ENCODE results near the gene LRPAP1.

The LRPAP1 gene

GRCh38 chr4:3532751-3533422, 665 bp upstream of the LRPAP1 start:
- DNase-seq (ENCODE audit: low spot score): no peak

GRCh38 chr4:3531318-3531878, 824 bp downstream of the LRPAP1 start:
- DNase-seq (ENCODE audit: low spot score): peak; percentile 26

- DNase-seq (ENCODE audit: low spot score): no peak
Measured at GRCh38 chr4:3530663-3531254, 1.5 kb downstream of the LRPAP1 start.

DNA sequence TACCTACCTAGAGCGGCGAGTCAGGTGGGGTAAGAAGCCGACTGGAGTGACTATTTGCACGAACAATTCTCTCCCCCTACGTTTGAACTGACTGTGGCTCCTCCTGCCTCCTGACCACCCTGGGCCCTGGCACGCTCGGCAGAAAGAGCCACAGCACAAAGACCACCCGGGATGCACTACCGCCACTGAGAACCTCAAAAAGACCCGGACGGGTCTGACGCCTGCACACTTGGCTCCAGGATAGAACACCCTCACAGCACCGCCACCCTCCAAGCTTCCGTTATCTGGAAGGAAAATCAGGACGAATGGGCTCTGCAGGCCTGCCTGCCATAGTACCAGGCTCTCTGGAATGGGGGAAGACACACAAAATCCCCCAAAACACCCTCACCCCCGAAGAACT, 2.2 kb downstream of the LRPAP1 start:
- no peak for DNase-seq (ENCODE audit: low spot score)

DNA sequence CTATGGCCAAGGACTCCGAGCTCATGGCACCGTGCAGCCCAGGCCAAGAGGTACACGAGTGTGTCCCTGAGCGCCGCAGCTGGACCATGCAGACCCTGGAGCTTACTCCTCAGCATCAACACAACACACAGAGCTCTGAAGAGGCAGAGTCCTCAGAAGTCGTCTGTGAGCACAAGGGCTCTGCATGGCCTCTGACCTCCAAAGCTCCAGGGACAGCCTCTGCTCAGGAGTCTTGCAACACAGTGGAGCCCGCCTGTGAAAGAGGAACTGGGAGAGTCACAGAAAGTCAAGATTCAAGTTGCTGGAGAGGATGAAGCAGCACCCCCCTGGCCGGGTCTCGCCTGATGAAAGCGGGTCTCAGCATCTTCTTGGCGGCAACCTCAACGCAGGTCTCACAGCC, 2.9 kb downstream of the LRPAP1 start:
- DNase-seq (ENCODE audit: low spot score): no peak

DNA sequence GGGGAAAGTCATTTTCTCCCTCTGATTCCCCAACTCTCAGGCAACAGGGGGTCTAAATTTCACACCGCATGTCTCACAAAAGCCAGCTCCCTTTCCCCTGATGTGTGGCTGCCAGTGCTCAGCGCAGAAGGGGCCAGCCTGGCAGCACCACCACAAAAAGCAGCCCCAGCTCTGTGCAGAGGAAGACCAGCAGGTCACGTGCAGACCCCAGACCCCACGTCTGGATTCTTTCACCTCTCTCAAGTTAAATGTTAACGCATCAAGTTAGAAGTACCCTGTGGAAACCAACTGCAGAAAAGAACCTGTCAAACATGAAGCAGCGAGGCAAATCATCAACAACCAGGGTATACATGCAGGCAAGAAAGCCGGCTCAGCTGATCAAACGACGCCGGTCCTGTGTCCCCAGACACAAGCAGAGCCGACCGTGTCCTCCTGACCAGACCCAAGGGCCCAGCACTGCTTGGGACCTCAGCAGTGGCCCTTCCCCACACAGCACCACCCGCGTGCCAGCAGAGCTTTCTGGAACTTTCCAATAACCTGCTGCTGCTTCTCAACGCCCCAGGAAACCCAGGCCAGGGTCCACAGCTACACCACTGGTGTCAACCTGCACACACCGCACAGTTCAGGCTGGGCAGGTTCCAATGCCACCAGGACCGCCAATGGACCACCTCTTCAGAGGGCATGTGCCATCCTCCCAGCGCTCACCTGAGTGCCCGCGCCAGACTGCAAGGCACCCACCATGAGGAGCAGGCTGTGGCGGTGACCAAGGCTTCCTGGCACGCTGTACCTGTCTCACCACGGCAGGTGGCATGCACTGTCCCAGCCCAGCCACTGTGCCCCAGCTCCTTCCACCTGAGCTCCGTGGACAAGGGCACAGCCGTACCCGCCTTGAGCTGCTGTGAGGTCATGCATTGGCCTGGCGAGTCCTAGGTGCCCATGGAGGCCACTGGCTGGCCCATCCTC, 4.0 kb downstream of the LRPAP1 start:
- DNase-seq (ENCODE audit: low spot score): no peak

DNA sequence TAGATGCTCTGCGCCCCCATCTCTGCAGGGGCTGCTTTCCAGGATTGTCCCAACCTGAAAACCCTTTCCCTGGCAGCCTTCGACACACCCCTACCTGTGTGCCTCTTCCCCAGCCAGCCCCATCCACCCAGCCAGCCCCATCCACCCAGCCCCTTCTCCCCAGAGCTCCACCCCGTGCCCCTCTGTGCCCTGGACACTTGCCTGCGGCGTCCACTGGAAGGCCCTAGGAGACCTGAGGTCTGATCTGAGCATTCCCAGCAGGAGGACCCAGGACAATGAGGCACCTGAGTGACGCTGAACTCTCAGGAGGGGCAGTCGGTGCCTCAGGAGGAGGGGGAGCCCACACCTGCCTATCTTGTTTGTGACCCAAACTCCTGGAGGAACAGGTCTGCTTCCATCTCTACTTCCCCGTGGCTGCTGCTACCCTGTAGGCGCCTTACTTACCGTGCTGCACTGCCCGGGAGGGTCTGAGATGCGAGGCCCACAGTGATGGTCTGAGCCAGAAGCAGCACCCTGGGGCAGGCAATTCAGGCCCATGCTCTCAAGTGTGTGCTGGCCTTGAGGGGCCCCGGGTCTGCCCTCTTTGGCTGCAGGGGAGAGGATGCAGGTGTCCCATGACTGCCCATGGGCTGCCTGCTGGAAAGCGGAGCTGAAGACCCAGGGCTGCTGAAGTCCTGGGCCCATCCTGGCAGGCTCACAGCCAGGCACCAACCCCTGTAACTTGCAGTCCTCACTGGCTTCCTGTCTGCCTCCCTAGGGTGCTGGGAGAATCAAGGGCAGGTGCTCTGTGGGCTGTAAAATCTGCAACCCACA, 4.9 kb downstream of the LRPAP1 start:
- DNase-seq (ENCODE audit: low spot score): no peak

DNA sequence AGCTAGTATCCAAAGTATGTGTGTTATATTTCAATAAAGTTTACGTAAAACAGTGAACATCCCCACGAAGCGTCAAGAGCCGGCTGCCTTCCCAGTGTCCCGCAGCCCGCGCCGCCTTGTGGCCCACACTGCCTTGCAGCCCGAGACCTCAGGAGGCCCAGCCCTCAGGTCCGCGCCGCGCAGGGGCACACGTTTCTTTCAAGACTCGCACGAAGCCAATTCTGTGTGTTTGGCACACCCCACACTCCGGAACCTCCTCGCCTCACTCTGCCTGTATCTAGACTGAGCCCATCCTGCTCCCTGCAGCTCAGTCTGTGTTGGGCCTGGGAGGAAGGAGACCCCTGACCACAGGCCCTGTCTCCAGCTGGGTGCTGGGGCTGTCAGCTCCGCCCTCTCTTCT, 5.8 kb downstream of the LRPAP1 start:
- DNase-seq (ENCODE audit: low spot score): no peak

DNA sequence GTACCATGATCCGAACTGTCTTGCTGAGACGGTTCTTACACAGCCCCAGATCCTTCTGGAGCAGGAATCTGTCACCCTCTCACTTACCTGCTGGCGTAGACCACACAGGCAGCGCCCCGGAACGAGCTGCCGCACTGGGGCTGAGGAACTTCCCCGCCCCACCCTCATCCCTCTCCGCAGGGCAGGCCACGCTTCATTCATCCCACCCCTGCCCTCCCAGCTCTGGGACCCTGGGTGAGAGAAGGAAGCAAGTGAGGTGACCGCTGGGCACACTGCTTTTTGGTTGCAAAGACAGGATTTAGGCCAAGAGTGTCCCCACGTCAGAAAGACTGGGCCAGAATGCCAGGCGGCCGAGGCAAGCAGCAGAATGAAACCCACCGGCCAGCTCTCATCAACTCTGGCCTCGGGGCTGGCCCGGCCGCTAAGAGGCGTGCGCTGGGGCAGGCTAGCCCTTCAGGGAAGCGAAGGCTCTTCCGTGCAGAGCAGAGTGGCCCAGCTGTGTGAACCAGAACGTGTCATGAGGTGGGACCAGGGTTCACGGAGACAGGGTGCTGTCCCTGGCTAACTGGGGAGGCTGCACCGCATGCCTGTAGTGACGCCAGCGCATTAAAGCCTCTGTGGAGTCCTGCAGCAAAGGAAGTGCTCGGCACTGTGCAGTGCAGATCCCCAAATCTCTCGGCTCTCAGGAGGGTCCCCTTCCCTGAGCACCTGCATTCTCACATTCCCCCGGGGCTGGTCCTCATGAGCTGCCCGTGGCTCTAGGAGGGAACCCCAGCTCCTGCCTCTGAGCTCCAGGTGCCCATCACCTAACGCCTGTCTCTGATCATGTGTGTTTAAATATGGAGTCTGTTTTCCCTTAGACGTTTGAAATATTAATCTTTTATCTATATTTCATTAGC, 6.4 kb downstream of the LRPAP1 start:
- DNase-seq (ENCODE audit: low spot score): no peak

DNA sequence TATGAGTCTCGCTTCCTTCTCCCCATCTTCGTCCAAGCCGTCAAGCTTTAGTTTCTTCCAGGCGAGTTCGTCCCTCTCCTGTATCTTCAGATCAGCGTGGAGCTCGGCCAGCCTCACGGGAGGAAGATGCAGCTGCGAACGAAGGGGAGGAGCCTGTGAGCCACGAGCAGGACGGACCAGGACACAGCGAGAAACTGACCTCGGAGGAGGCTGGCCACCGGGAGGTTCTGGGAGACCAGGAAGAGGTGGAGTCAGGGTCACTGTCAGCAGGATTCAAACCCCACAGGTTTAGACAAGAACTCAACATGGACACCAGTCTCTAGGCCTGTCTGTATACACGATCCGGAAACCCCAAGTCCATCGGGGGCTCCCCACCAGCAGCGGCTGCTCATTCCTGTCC, 7.3 kb downstream of the LRPAP1 start:
- no peak for DNase-seq (ENCODE audit: low spot score)

DNA sequence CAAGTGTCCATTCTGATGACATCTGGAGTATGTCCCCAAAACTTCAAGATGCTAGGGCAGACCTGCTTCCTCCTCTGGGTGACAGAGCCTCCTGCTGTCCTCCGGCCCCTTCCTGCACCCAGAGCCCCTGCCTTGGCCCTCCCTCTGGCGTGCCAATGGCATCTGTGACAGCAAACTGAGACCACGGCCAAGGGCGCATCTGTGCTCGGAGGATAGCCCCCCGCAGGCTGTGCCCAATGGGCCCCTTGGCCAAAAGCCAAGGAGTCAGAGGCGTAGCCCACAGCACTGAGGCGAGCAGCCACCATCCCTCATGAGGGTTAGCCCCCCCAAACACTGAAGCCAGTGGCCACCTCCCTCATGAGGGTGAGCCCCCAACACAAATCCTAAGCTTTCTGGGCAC, 7.9 kb downstream of the LRPAP1 start:
- no peak for DNase-seq (ENCODE audit: low spot score)

- DNase-seq (ENCODE audit: low spot score): no peak
Measured at GRCh38 chr4:3523628-3524221, 8.5 kb downstream of the LRPAP1 start.

DNA sequence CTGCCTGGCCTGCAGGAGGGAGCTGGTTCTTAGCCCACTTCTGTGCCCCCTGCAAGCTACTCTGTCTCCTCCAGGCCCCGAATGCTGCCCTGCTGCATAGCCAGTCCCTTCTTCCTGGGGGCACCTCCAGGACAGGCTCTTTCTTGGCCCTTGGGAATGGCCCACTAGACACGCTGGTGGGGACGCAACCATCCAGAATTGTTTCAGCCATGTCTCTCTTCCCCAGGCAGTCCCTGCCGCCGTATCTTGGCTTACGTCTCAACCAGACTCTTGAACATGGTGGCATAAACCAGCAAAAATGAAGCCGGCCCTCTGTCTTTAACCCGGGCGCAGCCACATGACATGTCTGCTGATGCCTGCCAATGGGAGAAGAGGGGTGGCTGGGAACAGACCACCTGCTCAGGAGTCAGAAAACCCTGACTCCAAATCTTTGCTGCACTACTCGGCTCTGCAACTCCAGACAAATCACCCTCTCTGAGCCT, 9.0 kb downstream of the LRPAP1 start:
- DNase-seq (ENCODE audit: low spot score): no peak

- no peak for DNase-seq (ENCODE audit: low spot score)
Measured at GRCh38 chr4:3522651-3523050, 9.6 kb downstream of the LRPAP1 start.

DNA sequence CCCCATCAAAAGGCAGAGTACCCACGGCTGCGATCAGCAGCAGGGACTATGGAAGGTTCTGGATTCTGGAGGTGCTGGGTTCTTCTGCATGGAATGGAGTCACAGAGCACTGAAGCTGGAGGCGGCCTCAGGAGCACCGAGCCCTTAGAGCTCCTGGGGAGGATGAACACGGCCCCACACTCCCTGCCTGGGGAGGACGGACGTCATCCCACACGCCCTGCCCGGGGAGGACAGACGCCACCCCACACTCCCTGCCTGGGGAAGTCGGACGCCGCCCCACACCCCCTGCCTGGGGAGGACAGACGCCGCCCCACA, 9.9 kb downstream of the LRPAP1 start:
- no peak for DNase-seq (ENCODE audit: low spot score)

- no peak for DNase-seq (ENCODE audit: low spot score)
Measured at GRCh38 chr4:3521621-3522325, 10.4 kb downstream of the LRPAP1 start.

DNA sequence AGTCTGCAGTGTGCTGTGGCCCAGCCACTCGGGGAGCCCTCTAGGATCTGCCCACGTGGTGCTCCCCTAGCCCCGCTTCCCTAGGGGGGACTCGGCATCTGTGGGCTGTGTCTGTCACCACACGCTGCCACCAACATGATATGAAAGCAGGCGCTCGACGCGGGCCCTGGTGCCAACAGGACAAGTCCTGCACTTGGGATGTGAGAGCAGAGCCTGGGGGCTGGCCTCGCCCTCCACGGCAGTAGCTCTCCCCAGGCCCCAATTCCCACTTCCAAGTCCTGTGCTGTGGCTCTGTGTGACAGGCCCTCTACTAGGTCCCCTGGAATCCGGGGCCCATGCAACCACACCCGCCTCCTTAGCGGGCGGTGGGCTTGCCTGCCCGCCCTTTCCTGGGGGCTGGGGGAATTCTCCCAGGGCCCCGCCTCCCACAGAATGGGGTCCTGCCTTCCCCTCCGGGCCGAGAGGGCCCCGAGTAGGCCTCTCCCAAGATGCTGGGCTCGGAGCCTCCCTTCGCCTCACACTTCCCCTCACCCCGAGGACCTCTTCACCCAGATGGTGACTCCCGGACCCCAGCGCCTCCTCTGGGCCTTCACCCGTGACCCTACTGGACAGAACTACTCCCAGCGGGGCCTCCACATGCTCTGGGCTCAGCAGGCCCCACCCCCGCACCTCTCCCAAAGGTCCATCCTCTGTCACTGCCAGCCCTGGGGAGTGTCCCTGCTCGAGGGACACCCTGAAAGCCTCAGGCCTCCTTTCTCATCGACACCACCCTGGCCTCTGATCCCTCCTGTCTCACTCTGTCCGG, 11.2 kb downstream of the LRPAP1 start:
- no peak for DNase-seq (ENCODE audit: low spot score)

GRCh38 chr4:3520276-3520675, 11.9 kb downstream of the LRPAP1 start:
- no peak for DNase-seq (ENCODE audit: low spot score)

All from GM03348 (cell line).